Stimulated activated CD4-positive, alpha-beta T cell treated with anti-CD3 and anti-CD28 coated beads, Interleukin-2, amount 100 ng/mL, for 4 hours (primary cell): ENCODE results near the gene MACROD2.
"Not testable (repeated sequence)": the region's sequence is repeated elsewhere in the genome, so short reads cannot be mapped to it uniquely, and the experiment has no call there.

Source experiments
- DNase-seq: peaks from one replicate; pipeline ENCODE4 v3.0.0-alpha.2; 2020; ENCODE audit warnings: low read depth

The MACROD2 gene

GRCh38 chr20:14956538-14956937 lies 961.2 kb downstream of the MACROD2 start:
- no peak for DNase-seq

- DNase-seq: no peak
Measured at GRCh38 chr20:14957402-14957801, 962.1 kb downstream of the MACROD2 start.

GRCh38 chr20:14958626-14959025 lies 963.3 kb downstream of the MACROD2 start:
- DNase-seq: no peak

- no peak for DNase-seq
Measured at GRCh38 chr20:14959506-14960475, 964.5 kb downstream of the MACROD2 start.

GRCh38 chr20:14960831-14961230 lies 965.5 kb downstream of the MACROD2 start:
- no peak for DNase-seq

GRCh38 chr20:14963262-14963663 lies 967.9 kb downstream of the MACROD2 start:
- DNase-seq: no peak

- no peak for DNase-seq
Measured at GRCh38 chr20:14966203-14966602, 970.9 kb downstream of the MACROD2 start.

- no peak for DNase-seq
Measured at GRCh38 chr20:14966808-14967207, 971.5 kb downstream of the MACROD2 start.

- no peak for DNase-seq
Measured at GRCh38 chr20:14972256-14972655, 976.9 kb downstream of the MACROD2 start.

- DNase-seq: no peak
Measured at GRCh38 chr20:14972690-14973089, 977.4 kb downstream of the MACROD2 start.

- no peak for DNase-seq
Measured at GRCh38 chr20:14979453-14979986, 984.2 kb downstream of the MACROD2 start.

- DNase-seq: not testable (repeated sequence)
Measured at GRCh38 chr20:14981486-14981885, 986.2 kb downstream of the MACROD2 start.

- not testable (repeated sequence) for DNase-seq
Measured at GRCh38 chr20:14982324-14982723, 987.0 kb downstream of the MACROD2 start.

- DNase-seq: no peak
Measured at GRCh38 chr20:14984305-14984704, 989.0 kb downstream of the MACROD2 start.

- no peak for DNase-seq
Measured at GRCh38 chr20:14984768-14985622, 989.7 kb downstream of the MACROD2 start.

- no peak for DNase-seq
Measured at GRCh38 chr20:14986026-14986655, 990.8 kb downstream of the MACROD2 start.

GRCh38 chr20:14986656-14987055 lies 991.3 kb downstream of the MACROD2 start:
- no peak for DNase-seq

- no peak for DNase-seq
Measured at GRCh38 chr20:14989535-14990290, 994.4 kb downstream of the MACROD2 start.

GRCh38 chr20:14991023-14991422 lies 995.7 kb downstream of the MACROD2 start:
- no peak for DNase-seq

GRCh38 chr20:14992153-14992552 lies 996.8 kb downstream of the MACROD2 start:
- no peak for DNase-seq

GRCh38 chr20:14992961-14993360 lies 997.6 kb downstream of the MACROD2 start:
- DNase-seq: no peak
